ENCODE data around the gene NCOA5. TPM values are rescaled to one million over a fixed set of nuclear protein-coding genes. Genes with fewer than 3 reads are reported as not detected.

Gene NCOA5
- total and polyA plus RNA-seq, 2 experiments from 2014 or later = 24.0 to 26.2 TPM

DNA sequence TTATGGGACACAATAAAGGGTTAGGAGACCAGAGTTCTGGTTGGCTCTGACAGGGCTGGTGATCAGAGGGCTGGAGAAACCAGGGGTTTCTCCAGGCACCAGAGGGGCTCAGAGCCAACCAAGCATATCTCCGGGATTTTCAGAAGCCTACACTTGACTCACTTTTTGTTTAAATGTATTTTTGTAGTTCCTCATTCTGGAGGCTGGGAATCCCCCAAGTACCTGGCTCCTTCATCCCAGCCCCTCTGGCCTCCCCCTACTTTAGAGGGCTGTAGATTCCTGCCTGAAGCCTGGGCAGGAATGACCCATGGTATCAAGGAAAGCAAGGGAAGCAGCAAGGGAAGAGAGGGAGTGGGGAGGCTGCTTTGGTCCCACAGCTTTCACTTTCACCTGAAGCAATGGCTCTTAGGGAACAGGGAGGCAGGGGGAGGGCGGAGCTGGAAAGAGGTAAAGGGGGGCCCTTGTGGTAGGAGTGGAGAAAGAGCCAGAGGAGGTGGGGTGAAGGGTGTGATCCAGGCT, 29.3 kb upstream of the NCOA5 start:
- Histone ChIP-seq H3K79me2 (no peaks in the 10 kb centered on the region), H3K4me1 (ENCODE audit: insufficient read depth) (no peaks in the 10 kb centered on the region), H3K27me3 (peaks cover 28% of the 10 kb centered on the region), H2AFZ (no peak overlapping the region), H3K36me3 (replicated peaks; ENCODE audit: insufficient read depth, low read depth) (no peaks in the 10 kb centered on the region), H3K4me2 (no peak overlapping the region), H4K20me1 (ENCODE audit: insufficient read depth, poor library complexity, severe bottlenecking) (no peaks in the 10 kb centered on the region), H3K9me3 (ENCODE audit: low read depth) (no peaks in the 10 kb centered on the region), H3K9me2 (replicated peaks; ENCODE audit: insufficient read depth) (no peaks in the 10 kb centered on the region), H3K4me3 (no peak overlapping the region), H3K27ac (no peak overlapping the region)
- TF ChIP-seq EZH2phosphoT487 (IDR thresholded peaks at IDR 0.05; ENCODE audit: low read depth, severe bottlenecking, unreplicated experiment) = no peak
- TF ChIP-seq, protein P1, sequence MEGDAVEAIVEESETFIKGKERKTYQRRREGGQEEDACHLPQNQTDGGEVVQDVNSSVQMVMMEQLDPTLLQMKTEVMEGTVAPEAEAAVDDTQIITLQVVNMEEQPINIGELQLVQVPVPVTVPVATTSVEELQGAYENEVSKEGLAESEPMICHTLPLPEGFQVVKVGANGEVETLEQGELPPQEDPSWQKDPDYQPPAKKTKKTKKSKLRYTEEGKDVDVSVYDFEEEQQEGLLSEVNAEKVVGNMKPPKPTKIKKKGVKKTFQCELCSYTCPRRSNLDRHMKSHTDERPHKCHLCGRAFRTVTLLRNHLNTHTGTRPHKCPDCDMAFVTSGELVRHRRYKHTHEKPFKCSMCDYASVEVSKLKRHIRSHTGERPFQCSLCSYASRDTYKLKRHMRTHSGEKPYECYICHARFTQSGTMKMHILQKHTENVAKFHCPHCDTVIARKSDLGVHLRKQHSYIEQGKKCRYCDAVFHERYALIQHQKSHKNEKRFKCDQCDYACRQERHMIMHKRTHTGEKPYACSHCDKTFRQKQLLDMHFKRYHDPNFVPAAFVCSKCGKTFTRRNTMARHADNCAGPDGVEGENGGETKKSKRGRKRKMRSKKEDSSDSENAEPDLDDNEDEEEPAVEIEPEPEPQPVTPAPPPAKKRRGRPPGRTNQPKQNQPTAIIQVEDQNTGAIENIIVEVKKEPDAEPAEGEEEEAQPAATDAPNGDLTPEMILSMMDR (IDR thresholded peaks at IDR 0.05; ENCODE audit: poor library complexity) = no peak
- TF ChIP-seq EZH2 (IDR thresholded peaks at IDR 0.05; ENCODE audit: borderline replicate concordance) = no peak
- 84% methylated on average over 2 of the region's 2 CpGs for WGBS (ENCODE audit: low lambda C conversion rate, missing lambda C conversion rate)
- no peak for DNase-seq (ENCODE audit: low spot score)

DNA sequence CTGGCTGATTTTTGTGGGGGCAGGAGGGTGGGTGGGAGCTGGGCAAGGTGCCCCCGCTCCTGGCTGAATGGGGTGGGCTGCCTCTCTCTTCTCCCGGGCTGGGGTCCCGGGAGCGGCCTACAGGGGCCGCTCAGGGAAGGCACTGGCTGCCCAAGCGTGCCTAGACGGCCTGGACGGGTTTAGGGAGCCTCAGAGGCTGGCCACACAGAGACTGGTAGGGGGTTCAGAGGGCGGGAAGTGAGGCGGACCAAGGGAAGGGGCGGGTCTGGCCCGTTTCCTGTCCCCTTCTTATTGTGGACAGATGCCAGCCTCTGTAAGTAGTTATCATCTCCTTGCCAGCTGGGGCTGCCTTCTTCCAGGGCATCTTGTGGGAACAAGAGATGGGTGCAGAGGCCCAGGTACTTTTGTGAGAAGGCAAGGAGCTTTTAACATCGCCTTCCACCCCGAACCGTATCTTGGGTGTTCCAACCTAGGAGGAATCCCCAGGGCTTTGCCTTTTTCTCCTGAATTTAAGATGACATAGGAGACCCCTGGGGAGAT, 28.8 kb upstream of the NCOA5 start:
- H3K9me2 ChIP-seq (replicated peaks; ENCODE audit: insufficient read depth) = no peaks in the 10 kb centered on the region
- 36% methylated on average over 12 of the region's 15 CpGs for WGBS (ENCODE audit: low lambda C conversion rate, missing lambda C conversion rate)
- H4K20me1 ChIP-seq (ENCODE audit: insufficient read depth, poor library complexity, severe bottlenecking) = no peaks in the 10 kb centered on the region
- TF ChIP-seq, protein P1 (IDR thresholded peaks at IDR 0.05; ENCODE audit: poor library complexity) = no peak
- TF ChIP-seq EZH2phosphoT487 (IDR thresholded peaks at IDR 0.05; ENCODE audit: low read depth, severe bottlenecking, unreplicated experiment) = no peak
- no peak for TF ChIP-seq EZH2 (IDR thresholded peaks at IDR 0.05; ENCODE audit: borderline replicate concordance)
- H3K4me3 ChIP-seq = no peak overlapping the region
- DNase-seq (ENCODE audit: low spot score) = no peak
- H3K79me2 ChIP-seq = no peaks in the 10 kb centered on the region
- H3K27me3 ChIP-seq = peaks cover 33% of the 10 kb centered on the region
- no peaks in the 10 kb centered on the region for H3K36me3 ChIP-seq (replicated peaks; ENCODE audit: insufficient read depth, low read depth)
- H3K4me2 ChIP-seq = peak overlapping the region; percentile 84
- peak overlapping the region; percentile 76 for H2AFZ ChIP-seq
- no peaks in the 10 kb centered on the region for H3K9me3 ChIP-seq (ENCODE audit: low read depth)
- no peak overlapping the region for H3K27ac ChIP-seq
- no peaks in the 10 kb centered on the region for H3K4me1 ChIP-seq (ENCODE audit: insufficient read depth)

DNA sequence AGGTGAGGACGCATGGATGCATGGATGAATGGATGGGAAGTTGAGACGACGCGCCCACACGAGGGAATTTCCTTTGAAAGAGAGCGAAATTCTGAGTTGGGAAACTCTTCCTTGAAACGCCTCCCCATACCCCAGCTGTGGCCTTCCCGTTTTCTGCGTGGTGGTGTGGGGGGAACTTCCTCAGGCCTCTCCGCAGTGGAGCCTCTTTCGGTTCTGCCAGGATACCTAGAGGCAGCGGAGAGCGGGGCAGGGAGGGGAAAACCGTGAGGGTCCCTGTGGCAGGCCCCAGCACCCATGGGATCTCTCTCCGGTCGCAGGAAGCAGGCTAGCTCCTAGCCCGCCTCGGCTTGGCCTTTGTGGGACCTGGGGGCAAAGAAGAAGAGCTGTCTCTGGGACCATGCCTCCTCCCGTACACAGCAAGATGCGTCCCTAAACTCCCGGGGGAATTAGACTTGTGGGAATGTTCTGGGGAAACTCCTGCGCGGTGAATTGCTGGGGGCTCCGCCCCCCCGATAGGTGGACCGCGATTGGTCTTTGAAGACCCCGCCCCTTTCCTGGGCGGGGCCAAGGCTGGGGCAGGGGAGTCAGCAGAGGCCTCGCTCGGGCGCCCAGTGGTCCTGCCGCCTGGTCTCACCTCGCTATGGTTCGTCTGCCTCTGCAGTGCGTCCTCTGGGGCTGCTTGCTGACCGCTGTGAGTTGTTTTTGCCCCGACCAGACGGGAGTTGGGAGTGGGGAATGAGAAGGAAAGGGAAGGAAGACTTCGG, 28.1 kb upstream of the NCOA5 start, which contains the start of gene CD40:
TSS of gene CD40 (plus strand) at position 611 of the 764 bp plus-strand sequence. CDS start at position 641, 30 bp downstream.
- WGBS (ENCODE audit: low lambda C conversion rate, missing lambda C conversion rate) = 7% methylated on average over 38 of the region's 40 CpGs
- H3K36me3 ChIP-seq (replicated peaks; ENCODE audit: insufficient read depth, low read depth) = no peaks in the 10 kb centered on the region
- peak; percentile 84 for DNase-seq (ENCODE audit: low spot score)
- H3K4me2 ChIP-seq = peak within 1 kb of the TSS; percentile 84
- no peaks in the 10 kb centered on the region for H3K9me2 ChIP-seq (replicated peaks; ENCODE audit: insufficient read depth)
- peak within 1 kb of the TSS; percentile 20 for H3K4me3 ChIP-seq
- H3K27ac ChIP-seq = no peak within 1 kb of the TSS
- H3K4me1 ChIP-seq (ENCODE audit: insufficient read depth) = no peaks in the 10 kb centered on the region
- peak within 1 kb of the TSS; percentile 76 for H2AFZ ChIP-seq
- H3K9me3 ChIP-seq (ENCODE audit: low read depth) = no peaks in the 10 kb centered on the region
- TF ChIP-seq EZH2 (IDR thresholded peaks at IDR 0.05; ENCODE audit: borderline replicate concordance) = no peak
- no peak for TF ChIP-seq EZH2phosphoT487 (IDR thresholded peaks at IDR 0.05; ENCODE audit: low read depth, severe bottlenecking, unreplicated experiment)
- TF ChIP-seq, protein P1 (IDR thresholded peaks at IDR 0.05; ENCODE audit: poor library complexity) = no peak
- no peaks in the 10 kb centered on the region for H3K79me2 ChIP-seq
- H3K27me3 ChIP-seq = peaks cover 40% of the 10 kb centered on the region
- H4K20me1 ChIP-seq (ENCODE audit: insufficient read depth, poor library complexity, severe bottlenecking) = no peaks in the 10 kb centered on the region
